GM12864 (cell line): Measurements from ENCODE around the gene PSMD9.

Source experiments
- DNase-seq: peaks from one replicate; pipeline ENCODE4 v3.0.0-alpha.2; 2011; ENCODE audit warnings: low read depth
- H3K4me3 ChIP-seq: 2 replicates; pipeline ENCODE4 v1.5.1; 2011; ENCODE audit warnings: mild to moderate bottlenecking, low read depth, low read length, control low read depth
- CTCF ChIP-seq: IDR thresholded peaks from 2 replicates; pipeline ENCODE4 v1.5.1; 2011; ENCODE audit warnings: low read depth, mild to moderate bottlenecking, moderate library complexity, low read length, control low read depth, inconsistent platforms; ENCODE audit errors: missing control alignments

The PSMD9 gene

GRCh38 chr12:121964813-121965643 lies 76.4 kb downstream of the PSMD9 start:
- DNase-seq, result no peak
- H3K4me3 ChIP-seq, result no peak overlapping the region
- TF ChIP-seq CTCF, result no peak

GRCh38 chr12:121966959-121967358 lies 78.4 kb downstream of the PSMD9 start:
- no peak for DNase-seq
- no peak for TF ChIP-seq CTCF
- no peak overlapping the region for H3K4me3 ChIP-seq
